Adipocyte (in vitro differentiated cells): ENCODE results near the gene DENND1C.

Source experiments
- DNase-seq: peaks from one replicate; pipeline ENCODE4 v3.0.0-alpha.2; 2015; ENCODE audit warnings: low read depth
- H3K27me3 ChIP-seq: replicated peaks from 2 replicates; pipeline ENCODE4 v1.7.0; 2013; ENCODE audit warnings: mild to moderate bottlenecking, low read length, moderate library complexity; ENCODE audit not compliant: control insufficient read depth, insufficient read depth
- H3K36me3 ChIP-seq: 2 replicates; pipeline ENCODE4 v1.7.0; 2013; ENCODE audit warnings: low read length, mild to moderate bottlenecking, moderate library complexity; ENCODE audit not compliant: control insufficient read depth, insufficient read depth, severe bottlenecking
- H3K4me1 ChIP-seq: 2 replicates; pipeline ENCODE4 v1.7.0; 2013; ENCODE audit warnings: mild to moderate bottlenecking, low read length, moderate library complexity; ENCODE audit not compliant: control insufficient read depth, insufficient read depth
- H3K4me3 ChIP-seq: 2 replicates; pipeline ENCODE4 v1.7.0; 2013; ENCODE audit warnings: mild to moderate bottlenecking, low read length, moderate library complexity
- H3K9ac ChIP-seq: 2 replicates; pipeline ENCODE4 v1.7.0; 2013; ENCODE audit warnings: mild to moderate bottlenecking, low read length, moderate library complexity
- H3K9me3 ChIP-seq: 2 replicates; pipeline ENCODE4 v1.7.0; 2013; ENCODE audit warnings: mild to moderate bottlenecking, low read length, moderate library complexity; ENCODE audit not compliant: control insufficient read depth

DENND1C gene, protein sequence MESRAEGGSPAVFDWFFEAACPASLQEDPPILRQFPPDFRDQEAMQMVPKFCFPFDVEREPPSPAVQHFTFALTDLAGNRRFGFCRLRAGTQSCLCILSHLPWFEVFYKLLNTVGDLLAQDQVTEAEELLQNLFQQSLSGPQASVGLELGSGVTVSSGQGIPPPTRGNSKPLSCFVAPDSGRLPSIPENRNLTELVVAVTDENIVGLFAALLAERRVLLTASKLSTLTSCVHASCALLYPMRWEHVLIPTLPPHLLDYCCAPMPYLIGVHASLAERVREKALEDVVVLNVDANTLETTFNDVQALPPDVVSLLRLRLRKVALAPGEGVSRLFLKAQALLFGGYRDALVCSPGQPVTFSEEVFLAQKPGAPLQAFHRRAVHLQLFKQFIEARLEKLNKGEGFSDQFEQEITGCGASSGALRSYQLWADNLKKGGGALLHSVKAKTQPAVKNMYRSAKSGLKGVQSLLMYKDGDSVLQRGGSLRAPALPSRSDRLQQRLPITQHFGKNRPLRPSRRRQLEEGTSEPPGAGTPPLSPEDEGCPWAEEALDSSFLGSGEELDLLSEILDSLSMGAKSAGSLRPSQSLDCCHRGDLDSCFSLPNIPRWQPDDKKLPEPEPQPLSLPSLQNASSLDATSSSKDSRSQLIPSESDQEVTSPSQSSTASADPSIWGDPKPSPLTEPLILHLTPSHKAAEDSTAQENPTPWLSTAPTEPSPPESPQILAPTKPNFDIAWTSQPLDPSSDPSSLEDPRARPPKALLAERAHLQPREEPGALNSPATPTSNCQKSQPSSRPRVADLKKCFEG

DNA sequence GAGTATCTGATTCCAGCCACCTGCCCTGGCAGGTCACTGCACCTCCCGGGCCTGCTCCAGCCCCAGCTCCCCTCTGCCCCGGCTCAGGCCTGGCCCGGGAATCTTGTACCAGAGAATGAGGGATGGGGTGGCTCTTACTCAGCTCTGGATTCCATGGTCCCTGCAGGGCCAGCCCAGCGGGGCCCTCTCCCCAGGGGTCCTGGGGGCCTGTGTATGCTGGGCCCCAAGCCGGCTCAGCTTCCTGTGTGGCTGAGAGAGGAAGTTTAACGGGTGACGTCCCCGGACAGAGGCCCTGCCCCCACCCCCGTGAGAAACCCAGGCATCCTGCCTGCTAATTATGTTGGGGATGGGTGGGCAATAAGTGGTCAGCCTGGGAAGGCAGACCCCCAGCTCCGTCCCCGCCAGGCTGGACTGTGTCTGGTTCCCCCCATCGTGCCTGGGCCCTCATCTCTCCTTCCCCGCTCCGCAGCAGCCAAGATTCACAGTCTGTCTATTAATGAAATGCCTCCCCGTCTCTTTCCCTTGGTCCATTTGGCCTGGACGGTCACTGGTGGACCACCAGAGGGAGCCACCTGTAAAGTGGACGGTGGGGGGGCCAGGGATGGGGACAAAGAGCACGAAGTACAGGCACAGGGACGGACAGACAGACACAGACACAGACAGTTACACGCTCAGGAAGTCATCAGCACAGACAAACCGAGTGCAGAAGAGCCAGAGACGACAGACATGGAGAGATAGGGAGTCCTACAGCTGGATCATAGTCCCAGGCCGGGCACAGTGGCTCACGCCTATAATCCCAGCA is at the start of gene DENND1C:
Gene DENND1C (minus strand): TSS at position 247 of the 802 bp plus-strand sequence. CDS start 92 bp downstream, at position 155.
- H3K4me1 ChIP-seq: peaks cover 3% of the 10 kb centered on the region
- H3K36me3 ChIP-seq: no peaks in the 10 kb centered on the region
- peak; percentile 14 for DNase-seq
- H3K9me3 ChIP-seq: no peaks in the 10 kb centered on the region
- peaks cover 10% of the 10 kb centered on the region for H3K27me3 ChIP-seq
- no peak within 1 kb of the TSS for H3K9ac ChIP-seq
- H3K4me3 ChIP-seq: no peak within 1 kb of the TSS

DNA sequence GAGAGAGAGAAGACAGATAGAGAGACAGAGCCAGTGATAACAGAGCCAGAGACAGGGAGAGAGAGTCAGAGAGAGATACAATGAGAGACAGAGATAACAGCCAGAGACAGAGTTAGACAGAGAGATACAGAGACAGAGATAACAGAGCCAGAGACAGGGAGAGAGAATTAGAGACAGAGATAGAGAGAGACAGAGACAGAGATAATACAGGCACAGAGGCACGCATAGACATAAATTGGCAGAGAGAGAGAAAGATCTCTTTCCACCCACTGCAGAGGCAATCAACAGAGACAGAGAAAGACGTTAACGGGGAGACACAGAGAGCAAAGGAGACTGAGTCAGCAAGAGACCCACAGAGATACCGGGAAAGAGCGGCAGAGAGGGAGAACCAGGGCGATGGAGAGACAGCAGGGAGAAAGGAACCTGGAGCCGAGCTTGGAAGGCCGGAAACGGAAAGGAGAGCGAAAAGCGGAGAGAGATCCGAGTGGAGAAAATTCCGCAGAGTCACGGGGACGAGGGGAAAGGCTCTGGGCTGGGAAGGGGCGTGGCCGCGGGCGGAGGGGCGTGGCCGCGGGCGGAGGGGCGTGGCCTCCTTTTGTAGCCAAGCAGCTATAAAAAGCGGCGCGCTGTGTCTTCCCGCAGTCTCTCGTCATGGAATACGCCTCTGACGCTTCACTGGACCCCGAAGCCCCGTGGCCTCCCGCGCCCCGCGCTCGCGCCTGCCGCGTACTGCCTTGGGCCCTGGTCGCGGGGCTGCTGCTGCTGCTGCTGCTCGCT is 49.0 kb upstream of the DENND1C start, which contains the start of gene TNFSF9:
Gene TNFSF9 (plus strand): TSS at position 641 of the 777 bp plus-strand sequence. CDS start 11 bp downstream, at position 652.
- H3K36me3 ChIP-seq: no peaks in the 10 kb centered on the region
- no peaks in the 10 kb centered on the region for H3K9me3 ChIP-seq
- peaks cover 29% of the 10 kb centered on the region for H3K4me1 ChIP-seq
- peak; percentile 94 for DNase-seq
- peak within 1 kb of the TSS; percentile 99 for H3K9ac ChIP-seq
- H3K4me3 ChIP-seq: peak within 1 kb of the TSS; percentile 100
- H3K27me3 ChIP-seq: no peaks in the 10 kb centered on the region

DNA sequence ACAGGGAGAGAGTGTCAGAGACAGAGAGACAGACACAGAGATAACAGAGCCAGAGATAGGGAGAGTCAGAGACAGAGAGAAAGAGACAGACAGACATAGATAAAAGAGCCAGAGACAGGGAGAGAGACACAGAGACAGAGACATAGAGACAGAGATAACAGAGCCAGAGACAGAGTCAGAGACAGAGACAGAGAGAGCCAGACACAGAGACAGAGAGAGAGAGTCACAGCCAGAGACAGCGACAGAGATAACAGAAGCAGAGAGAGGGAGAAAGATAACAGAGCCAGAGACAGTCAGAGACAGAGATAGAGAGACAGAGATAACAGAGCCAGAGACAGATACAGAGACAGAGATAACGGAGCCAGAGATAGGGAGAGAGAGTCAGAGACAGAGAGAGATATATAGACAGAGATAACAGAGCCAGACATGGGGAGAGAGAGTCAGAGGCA is 48.4 kb upstream of the DENND1C start:
- no peaks in the 10 kb centered on the region for H3K9me3 ChIP-seq
- no peaks in the 10 kb centered on the region for H3K27me3 ChIP-seq
- peak overlapping the region; percentile 99 for H3K9ac ChIP-seq
- peak overlapping the region; percentile 100 for H3K4me3 ChIP-seq
- no peak for DNase-seq
- no peaks in the 10 kb centered on the region for H3K36me3 ChIP-seq
- H3K4me1 ChIP-seq: peaks cover 29% of the 10 kb centered on the region

DNA sequence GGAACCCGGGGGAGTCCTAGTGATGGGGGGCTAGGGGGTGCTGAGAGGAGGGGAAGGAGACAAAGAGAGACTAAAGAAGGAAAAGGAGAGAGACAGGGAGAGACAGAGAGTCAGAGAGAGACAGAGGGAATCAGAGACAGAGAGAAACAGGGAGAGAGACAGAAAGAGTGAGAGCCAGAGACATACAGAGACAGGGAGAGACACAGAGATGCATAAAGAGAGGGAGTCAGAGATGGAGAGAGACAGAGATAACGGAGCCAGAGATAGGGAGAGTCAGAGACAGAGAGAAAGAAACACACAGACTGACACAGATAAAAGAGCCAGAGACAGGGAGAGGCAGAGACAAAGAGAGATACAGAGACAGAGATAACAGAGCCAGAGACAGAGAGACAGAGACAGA is 47.8 kb upstream of the DENND1C start:
- Histone ChIP-seq H3K4me3 (no peak overlapping the region), H3K9me3 (no peaks in the 10 kb centered on the region), H3K4me1 (peaks cover 29% of the 10 kb centered on the region), H3K36me3 (no peaks in the 10 kb centered on the region), H3K27me3 (no peaks in the 10 kb centered on the region), H3K9ac (no peak overlapping the region)
- no peak for DNase-seq

DNA sequence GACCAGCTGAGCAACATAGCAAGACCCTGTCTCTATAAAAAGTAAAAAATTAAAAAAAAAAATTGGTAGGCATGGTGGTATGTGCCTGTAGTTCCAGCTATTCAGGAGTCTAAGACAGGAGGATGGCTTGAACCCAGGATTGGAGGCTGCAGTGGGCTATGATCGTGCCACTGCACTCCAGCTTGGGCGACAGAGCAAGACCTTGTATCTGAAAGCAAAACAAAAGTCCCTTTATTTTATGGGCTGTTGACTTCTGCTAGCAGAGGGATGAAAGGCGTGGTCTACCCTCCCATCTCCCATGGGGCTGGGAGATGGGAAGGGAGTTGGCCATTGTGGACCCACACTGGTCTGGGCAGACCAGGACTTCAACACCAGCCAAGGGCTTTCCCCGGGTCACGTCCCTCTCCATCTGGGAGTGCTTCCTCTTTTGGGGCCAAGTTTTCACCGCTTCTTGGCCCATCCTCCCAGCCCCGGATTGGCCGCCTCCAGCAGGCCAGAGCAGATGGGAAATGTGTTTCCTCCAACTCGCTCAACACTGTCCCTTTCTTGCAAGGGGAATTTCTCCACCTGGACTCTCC is 47.0 kb upstream of the DENND1C start:
- Histone ChIP-seq H3K4me3 (no peak overlapping the region), H3K27me3 (no peaks in the 10 kb centered on the region), H3K36me3 (no peaks in the 10 kb centered on the region), H3K4me1 (peaks cover 29% of the 10 kb centered on the region), H3K9ac (no peak overlapping the region), H3K9me3 (no peaks in the 10 kb centered on the region)
- DNase-seq: no peak

DNA sequence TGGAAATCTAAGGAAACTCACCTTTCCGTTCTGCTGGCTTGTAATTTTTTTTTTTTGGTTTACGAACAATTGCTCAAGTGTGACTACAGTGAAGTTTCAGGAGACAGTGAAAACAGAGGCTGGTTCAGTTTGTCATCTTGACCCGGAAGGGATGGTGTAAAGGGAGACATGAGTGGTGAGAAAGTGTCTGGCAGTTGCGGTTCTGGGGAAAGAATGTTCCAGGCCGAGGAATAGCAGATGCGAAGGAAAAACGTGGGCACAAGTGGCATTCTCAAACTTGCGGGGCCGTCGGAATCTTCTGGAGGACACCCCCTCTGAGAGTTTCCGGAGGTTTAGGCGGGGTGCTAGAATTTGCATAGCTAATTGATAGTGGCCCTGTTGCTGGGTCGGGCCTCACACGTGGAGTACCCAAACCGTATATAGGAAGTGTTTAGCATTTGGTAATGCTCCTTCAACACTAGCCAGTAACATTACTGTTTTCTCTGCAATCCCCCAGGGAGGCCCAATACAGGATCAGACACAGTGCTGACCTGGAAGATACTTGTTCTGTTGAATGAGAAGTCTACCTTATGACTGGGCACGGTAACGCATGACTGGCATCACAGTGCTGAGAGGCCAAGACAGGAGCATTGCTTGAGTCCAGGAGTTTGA is 46.4 kb upstream of the DENND1C start:
- Histone ChIP-seq H3K4me3 (no peak overlapping the region), H3K9me3 (no peaks in the 10 kb centered on the region), H3K9ac (no peak overlapping the region), H3K27me3 (no peaks in the 10 kb centered on the region), H3K36me3 (no peaks in the 10 kb centered on the region), H3K4me1 (peaks cover 29% of the 10 kb centered on the region)
- DNase-seq: no peak

DNA sequence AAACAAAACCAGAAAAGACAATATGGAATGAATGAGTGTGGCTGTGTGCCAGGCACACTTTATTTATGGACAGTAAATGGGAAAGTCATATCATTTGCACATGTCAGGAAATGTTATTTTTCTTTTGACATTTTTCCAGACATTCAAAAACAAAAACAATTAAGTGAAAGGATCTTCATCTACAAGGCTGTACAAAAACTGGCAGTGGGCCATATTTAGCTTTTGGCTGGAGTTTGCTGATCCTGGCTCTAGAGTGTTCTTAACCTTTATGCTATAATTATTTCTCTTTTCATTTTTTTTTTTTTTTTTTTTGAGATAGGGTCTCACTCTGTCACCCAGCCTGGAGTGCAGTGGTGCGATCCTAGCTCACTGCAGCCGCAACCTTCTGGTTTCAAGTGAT is 42.7 kb upstream of the DENND1C start:
- no peak for DNase-seq
- Histone ChIP-seq H3K4me1 (peaks cover 15% of the 10 kb centered on the region), H3K36me3 (no peaks in the 10 kb centered on the region), H3K27me3 (no peaks in the 10 kb centered on the region), H3K9me3 (no peaks in the 10 kb centered on the region), H3K9ac (no peak overlapping the region), H3K4me3 (no peak overlapping the region)

DNA sequence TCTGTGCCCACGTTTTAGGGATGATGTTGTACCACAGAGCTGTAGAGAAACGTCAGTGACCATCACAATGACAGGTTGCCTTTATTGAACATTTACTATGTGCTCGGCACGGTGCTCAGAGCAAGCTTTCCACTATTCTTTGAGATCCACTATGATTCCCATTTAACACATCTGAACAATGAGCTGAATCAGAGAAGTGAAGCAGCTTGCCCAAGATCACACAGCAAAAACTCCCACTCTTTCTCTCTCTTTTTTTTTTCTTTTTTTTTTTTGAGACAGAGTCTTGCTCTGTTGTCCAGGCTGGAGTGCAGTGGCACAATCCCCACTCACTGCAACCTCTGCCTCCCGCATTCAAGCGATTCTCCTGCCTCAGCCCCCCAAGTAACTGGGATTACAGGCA is 41.1 kb upstream of the DENND1C start:
- no peaks in the 10 kb centered on the region for H3K27me3 ChIP-seq
- no peak overlapping the region for H3K4me3 ChIP-seq
- no peak for DNase-seq
- no peaks in the 10 kb centered on the region for H3K9me3 ChIP-seq
- peaks cover 5% of the 10 kb centered on the region for H3K4me1 ChIP-seq
- H3K9ac ChIP-seq: no peak overlapping the region
- H3K36me3 ChIP-seq: no peaks in the 10 kb centered on the region

DNA sequence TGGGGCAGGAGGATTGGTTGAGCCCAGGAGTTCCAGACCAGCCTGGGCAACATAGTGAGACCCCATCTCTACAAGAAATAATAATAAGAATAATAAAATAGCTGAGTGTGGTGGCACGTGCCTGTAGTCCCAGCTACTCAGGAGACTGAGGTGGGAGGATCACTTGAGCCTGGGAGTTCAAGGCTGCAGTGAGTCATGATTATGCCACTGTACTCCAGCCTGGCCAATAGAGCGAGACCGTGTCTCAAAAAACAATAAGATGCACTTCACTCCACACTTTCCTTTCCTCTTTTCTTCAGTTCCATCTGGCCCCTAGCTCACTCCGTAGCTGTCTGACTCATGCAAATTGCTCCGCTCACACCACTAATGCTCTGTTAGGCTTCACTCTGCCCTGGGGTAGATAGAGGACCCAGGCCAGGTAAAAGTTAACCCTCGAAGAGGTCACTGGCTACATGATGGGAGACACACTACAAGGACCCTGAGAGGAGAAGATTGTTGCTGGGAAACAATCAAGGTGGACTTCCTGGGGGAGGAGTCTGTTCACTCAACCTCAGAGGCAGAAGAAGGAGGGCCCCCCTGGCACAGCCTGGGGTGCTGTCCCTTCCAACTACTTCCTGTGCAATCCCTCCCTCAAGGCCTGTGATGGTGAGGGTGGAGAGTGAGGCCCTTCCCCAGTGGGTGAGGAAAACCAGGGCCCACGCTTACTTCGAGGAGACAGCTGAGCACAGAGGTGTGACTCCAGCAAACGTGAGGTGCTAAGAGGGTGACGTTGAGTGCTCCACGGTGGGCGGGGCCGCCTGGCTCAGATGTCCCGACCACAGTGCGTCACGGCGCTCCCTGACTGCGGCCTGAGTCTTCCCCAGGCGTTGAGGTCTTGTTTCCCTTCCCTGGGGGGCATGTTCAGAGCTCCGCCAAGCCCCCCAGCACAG is 40.4 kb upstream of the DENND1C start:
- H3K4me3 ChIP-seq: no peak overlapping the region
- H3K9ac ChIP-seq: no peak overlapping the region

More for the DNA sequence above, 40.4 kb upstream of the DENND1C start:
- H3K36me3 ChIP-seq: no peaks in the 10 kb centered on the region
- no peaks in the 10 kb centered on the region for H3K9me3 ChIP-seq
- no peak for DNase-seq
- peaks cover 5% of the 10 kb centered on the region for H3K4me1 ChIP-seq
- no peaks in the 10 kb centered on the region for H3K27me3 ChIP-seq
